HCT116 (cell line): ENCODE measurements around the gene MAP6D1. TPM values are rescaled to one million over a fixed set of nuclear protein-coding genes. Genes with fewer than 3 reads are reported as not detected.

Experiments used
- ATAC-seq: fragments of 200-7000 bp; cut with Tn5 transposase; 2 replicates; pipeline ENCODE4 v1.9.1; 2020; ENCODE audit warnings: mild to moderate bottlenecking, moderate library complexity
- Bru-seq: library from RNA; stranded (reverse); fragments of 400-500 nt; gene quantifications from one replicate; lab custom pipeline; 2021; lab: Mats Ljungman, UMichigan
- BruChase-seq, 2 experiments: library from RNA; stranded (reverse); fragments of 400-500 nt; gene quantifications; one replicate each; lab custom pipeline; 2021; lab: Mats Ljungman, UMichigan
- BruUV-seq: library from RNA; stranded (reverse); fragments of 400-500 nt; replicated peaks from 2 replicates; lab custom pipeline; 2021; lab: Mats Ljungman, UMichigan
- CTCF ChIA-PET: fragments of 300-600 bp; sonication (Branson Sonifier 250); formaldehyde crosslinking; loops from one replicate; lab custom pipeline; 2021; ENCODE audit warnings: antibody characterized with exemption; lab: Charles Lee
- POLR2A ChIA-PET: fragments of 300-600, 350-600 bp; sonication (Branson Sonifier 250); formaldehyde crosslinking; loops from one replicate; lab custom pipeline; 2021; ENCODE audit warnings: antibody characterized with exemption; lab: Charles Lee
- RAD21 ChIA-PET, 2 experiments: fragments of 300-600 bp; sonication (Branson Sonifier 250); formaldehyde crosslinking; loops; one replicate each; lab custom pipeline; 2023; ENCODE audit warnings: low total read pairs in 2 of 2; ENCODE audit not compliant: uncharacterized antibody in 2 of 2, unreplicated experiment in 2 of 2, low non-redundant PET in 1 of 2; lab: Charles Lee
- DNase-seq: peaks from one replicate; pipeline ENCODE4 v3.0.0-alpha.2; 2010; ENCODE audit warnings: low read depth, low spot score
- H2AFZ ChIP-seq: fragments of 200-600 bp; shearing (Covaris generic), sonication (generic); 2 replicates; pipeline ENCODE4 v1.6.1; 2017; ENCODE audit warnings: low read depth, mixed run types, mixed read lengths, antibody characterized with exemption, low read length; ENCODE audit not compliant: poor library complexity, severe bottlenecking
- H3K27ac ChIP-seq: 2 replicates; pipeline ENCODE4 v1.5.1; 2012; ENCODE audit warnings: low read depth, low read length
- H3K27me3 ChIP-seq: fragments of 200-600 bp; sonication (generic); 2 replicates; pipeline ENCODE4 v1.6.1; 2016; ENCODE audit warnings: mixed run types, low read length, mixed read lengths; ENCODE audit not compliant: insufficient read depth
- H3K36me3 ChIP-seq, 2 experiments: fragments of 200-500 bp in 1 of 2; fragments of 200-600 bp in 1 of 2; sonication (Bioruptor generic) in 1 of 2; sonication (generic) in 1 of 2; 2 replicates each; pipeline versions ENCODE4 v1.5.1 to v1.6.1; 2014 to 2016; ENCODE audit warnings: low read length in 2 of 2, inconsistent platforms in 1 of 2, mixed read lengths in 1 of 2, mixed run types in 1 of 2; ENCODE audit not compliant: insufficient read depth in 2 of 2, control insufficient read depth in 1 of 2
- H3K4me1 ChIP-seq, 2 experiments: fragments of 200-600 bp in 1 of 2; sonication (generic) in 1 of 2; 2 replicates each; pipeline versions ENCODE4 v1.5.1 to v1.6.1; 2012 to 2017; ENCODE audit warnings: low read length in 2 of 2, inconsistent platforms in 1 of 2, mild to moderate bottlenecking in 1 of 2, mixed read lengths in 1 of 2, mixed run types in 1 of 2, moderate library complexity in 1 of 2; ENCODE audit not compliant: insufficient read depth in 2 of 2, control insufficient read depth in 1 of 2
- H3K4me2 ChIP-seq: fragments of 200-600 bp; sonication (generic); 2 replicates; pipeline ENCODE4 v1.6.1; 2017; ENCODE audit warnings: mixed run types, low read length, mixed read lengths
- H3K4me3 ChIP-seq, 2 experiments: fragments of 200-600 bp in 1 of 2; sonication (generic) in 1 of 2; replicated peaks in 1 of 2; 2 replicates each; pipeline ENCODE4 v1.5.1; 2011 to 2016; ENCODE audit warnings: low read length in 2 of 2, control low read depth in 1 of 2, low read depth in 1 of 2, mild to moderate bottlenecking in 1 of 2, mixed read lengths in 1 of 2, mixed run types in 1 of 2
- H3K79me2 ChIP-seq: fragments of 200-600 bp; sonication (generic); 2 replicates; pipeline ENCODE4 v1.6.1; 2017; ENCODE audit warnings: mild to moderate bottlenecking, mixed run types, low read length, moderate library complexity, mixed read lengths; ENCODE audit not compliant: insufficient read depth
- H3K9ac ChIP-seq: fragments of 200-600 bp; sonication (generic); 2 replicates; pipeline ENCODE4 v1.6.1; 2016; ENCODE audit warnings: low read length, mixed read lengths
- H3K9me2 ChIP-seq: fragments of 200-600 bp; sonication (generic), shearing (Covaris generic); 2 replicates; pipeline ENCODE4 v1.6.1; 2017; ENCODE audit warnings: mixed run types, mild to moderate bottlenecking, moderate library complexity; ENCODE audit not compliant: insufficient read depth
- H3K9me3 ChIP-seq, 2 experiments: fragments of 200-500 bp in 1 of 2; fragments of 200-600 bp in 1 of 2; sonication (Bioruptor generic) in 1 of 2; sonication (generic) in 1 of 2; 2 replicates each; pipeline ENCODE4 v1.6.1; 2014 to 2017; ENCODE audit warnings: low read length in 2 of 2, mixed read lengths in 2 of 2, inconsistent platforms in 1 of 2, low read depth in 1 of 2, mild to moderate bottlenecking in 1 of 2, mixed run types in 1 of 2, moderate library complexity in 1 of 2; ENCODE audit not compliant: control insufficient read depth in 1 of 2, insufficient read depth in 1 of 2
- H4K20me1 ChIP-seq: fragments of 200-600 bp; sonication (generic), shearing (Covaris generic); 2 replicates; pipeline ENCODE4 v1.6.1; 2017; ENCODE audit warnings: mixed run types, mild to moderate bottlenecking, moderate library complexity; ENCODE audit not compliant: insufficient read depth
- CBX3 ChIP-seq: IDR thresholded peaks from 2 replicates; pipeline ENCODE4 v1.6.1; 2012; ENCODE audit warnings: low read depth
- CTCF ChIP-seq, 3 experiments: fragments of 200-600 bp in 1 of 3; sonication (generic) in 1 of 3; IDR thresholded peaks in 2 of 3; conservative IDR thresholded peaks in 1 of 3; 2 replicates each; pipeline ENCODE4 v1.5.1; 2012 to 2017; ENCODE audit warnings: low read depth in 2 of 3, low read length in 2 of 3, antibody characterized with exemption in 1 of 3, borderline replicate concordance in 1 of 3, control low read depth in 1 of 3, mild to moderate bottlenecking in 1 of 3, mixed read lengths in 1 of 3, mixed run types in 1 of 3, moderate library complexity in 1 of 3; ENCODE audit not compliant: insufficient read depth in 1 of 3
- EGR1 ChIP-seq: IDR thresholded peaks from 2 replicates; pipeline ENCODE4 v1.6.1; 2012; ENCODE audit warnings: low read depth
- MAX ChIP-seq: IDR thresholded peaks from 2 replicates; pipeline ENCODE4 v1.6.1; 2012
- POLR2A ChIP-seq: IDR thresholded peaks from 2 replicates; pipeline ENCODE4 v1.7.0; 2011; ENCODE audit warnings: borderline replicate concordance; ENCODE audit not compliant: insufficient read depth, insufficient read length; ENCODE audit errors: extremely low read depth
- POLR2AphosphoS5 ChIP-seq: IDR thresholded peaks from 2 replicates; pipeline ENCODE4 v1.6.1; 2011; ENCODE audit warnings: mild to moderate bottlenecking, low read depth, low read length, moderate library complexity
- RAD21 ChIP-seq: IDR thresholded peaks from 2 replicates; pipeline ENCODE4 v1.6.1; 2012; ENCODE audit warnings: low read depth, mild to moderate bottlenecking
- SRF ChIP-seq: IDR thresholded peaks from 2 replicates; pipeline ENCODE4 v1.6.1; 2012; ENCODE audit warnings: low read depth
- TCF7L2 ChIP-seq: IDR thresholded peaks from 2 replicates; pipeline ENCODE4 v1.7.0; 2011; ENCODE audit warnings: borderline replicate concordance, inconsistent platforms; ENCODE audit not compliant: insufficient read depth, insufficient read length; ENCODE audit errors: extremely low read depth
- YY1 ChIP-seq: IDR thresholded peaks from 2 replicates; pipeline ENCODE4 v1.6.1; 2011; ENCODE audit warnings: low read length, low read depth, moderate library complexity, mild to moderate bottlenecking; ENCODE audit not compliant: insufficient replicate concordance; ENCODE audit errors: extremely low read depth
- ZFX ChIP-seq: fragments of 450-650 bp; IDR thresholded peaks from 2 replicates; pipeline ENCODE4 v1.6.1; 2017
- intact Hi-C: fragments of 100-400 bp; cut with micrococcal nuclease; formaldehyde crosslinking; loops from 2 replicates; pipeline ENCODE4 v1.10.0; 2022
- long read RNA-seq: library from polyadenylated mRNA; unstranded; transcript quantifications from one replicate; pipeline ENCODE4 v2.0.0, GENCODE V29; 2021; ENCODE audit not compliant: unreplicated experiment
- polyA plus RNA-seq: library from polyadenylated mRNA; unstranded; fragments of >200 nt; gene quantifications from 2 replicates; pipeline ENCODE4 v1.2.1, GENCODE V29; 2012; ENCODE audit warnings: missing spikeins
- total RNA-seq: library from RNA; stranded (reverse); gene quantifications from one replicate; pipeline ENCODE4 v1.2.1, GENCODE V29; 2021; ENCODE audit not compliant: unreplicated experiment

Gene MAP6D1
- 5.3 TPM for total RNA-seq
- polyA plus RNA-seq, result 2.1 TPM in 2 replicates
- percentile 15 among the genes with signal in this experiment for Bru-seq, nascent RNA
- BruChase-seq, experiment 1, labeled RNA remaining after a 6-hour chase, result percentile 26 among the genes with signal in this experiment
- BruChase-seq, experiment 2, labeled RNA remaining after a 2-hour chase, result percentile 16 among the genes with signal in this experiment
- long read RNA-seq, transcript MAP6D1-201 (3 exons, 2,111 nt), result major isoform, 21 of 25 reads
- long read RNA-seq, partial matches to known transcripts, result 0 of 25 reads
- long read RNA-seq, other reads (novel, unspliced or antisense), result 1 of 25 reads

GRCh38 chr3:183825456-183826161 is at the start of gene MAP6D1:
MAP6D1 (minus strand) TSS chr3:183825577; CDS start chr3:183825547, 30 bp downstream.
- Histone ChIP-seq H2AFZ (no peak within 1 kb of the TSS), H3K4me3 (peak within 1 kb of the TSS; percentile 66 to 71), H3K79me2 (peaks cover 4% of the 10 kb centered on the region; the same call in 1 of the 2 replicates), H3K9me3 (no peaks in the 10 kb centered on the region), H3K36me3 (peaks cover 0 to 4% of the 10 kb centered on the region in 2 experiments; a peak in 1 of 4 replicates), H4K20me1 (no peaks in the 10 kb centered on the region), H3K27me3 (no peaks in the 10 kb centered on the region), H3K9me2 (no peaks in the 10 kb centered on the region), H3K27ac (peak within 1 kb of the TSS; percentile 76), H3K4me1 (peaks cover 7 to 15% of the 10 kb centered on the region in 2 experiments; a peak in 3 of 4 replicates), H3K9ac (peak within 1 kb of the TSS; percentile 70), H3K4me2 (peak within 1 kb of the TSS; percentile 78)
- TF ChIP-seq TCF7L2, result no peak
- peak; percentile 63 for TF ChIP-seq RAD21
- TF ChIP-seq EGR1, result no peak
- TF ChIP-seq ZFX, result no peak
- peak; percentile 41 to 58 (median 43) for TF ChIP-seq CTCF (IDR thresholded peaks at IDR 0.05 in 2 of 3, conservative IDR thresholded peaks at IDR 0.05 in 1 of 3; ENCODE audit: borderline replicate concordance in 1 of 3, insufficient read depth in 1 of 3, low read depth in 2 of 3, low read length in 2 of 3)
- no peak for TF ChIP-seq SRF
- no peak for TF ChIP-seq POLR2A
- 0 out of 2 replicates have a peak, but pooled peaks have one; percentile 7 for TF ChIP-seq CBX3
- 0 out of 2 replicates have a peak, but pooled peaks have one; percentile 31 for TF ChIP-seq POLR2AphosphoS5
- TF ChIP-seq YY1, result peak; percentile 29
- peak; percentile 50; the same call in 1 of the 2 replicates for TF ChIP-seq MAX
- ATAC-seq (peak; percentile 86), DNase-seq (peak; percentile 22)
- ChIA-PET POLR2A (no interaction called here), CTCF (interaction anchor here (1.3 to 1.9 kb wide), 2 partner anchors 59 to 70 kb away, joined by 3 to 9 read pairs; partner anchors contain the start of gene PARL), RAD21 (no interaction called here)
- intact Hi-C loops, result no loop called here
- BruUV-seq, result no TSS peak
